Activated naive CD4-positive, alpha-beta T cell treated with anti-CD3 and anti-CD28 coated beads, Interleukin-2, amount 50 U/mL, for 24 hours (primary cell): ENCODE results near the gene UNC80.
"Not testable (repeated sequence)": the region's sequence is repeated elsewhere in the genome, so short reads cannot be mapped to it uniquely, and the experiment has no call there.

ENCODE experiments used
- H3K27ac Mint-ChIP-seq: one replicate; pipeline ENCODE4 v1.8.0; 2021; ENCODE audit warnings: mild to moderate bottlenecking, mixed read lengths
- H3K27me3 Mint-ChIP-seq: one replicate; pipeline ENCODE4 v1.8.0; 2021; ENCODE audit warnings: mixed read lengths
- H3K36me3 Mint-ChIP-seq: one replicate; pipeline ENCODE4 v1.8.0; 2021; ENCODE audit warnings: mixed read lengths
- H3K4me1 Mint-ChIP-seq: one replicate; pipeline ENCODE4 v1.8.0; 2021; ENCODE audit warnings: mixed read lengths
- H3K4me3 Mint-ChIP-seq: one replicate; pipeline ENCODE4 v1.8.0; 2021; ENCODE audit warnings: mild to moderate bottlenecking, mixed read lengths
- H3K9me3 Mint-ChIP-seq: one replicate; pipeline ENCODE4 v1.8.0; 2021; ENCODE audit warnings: mixed read lengths

UNC80 gene

DNA sequence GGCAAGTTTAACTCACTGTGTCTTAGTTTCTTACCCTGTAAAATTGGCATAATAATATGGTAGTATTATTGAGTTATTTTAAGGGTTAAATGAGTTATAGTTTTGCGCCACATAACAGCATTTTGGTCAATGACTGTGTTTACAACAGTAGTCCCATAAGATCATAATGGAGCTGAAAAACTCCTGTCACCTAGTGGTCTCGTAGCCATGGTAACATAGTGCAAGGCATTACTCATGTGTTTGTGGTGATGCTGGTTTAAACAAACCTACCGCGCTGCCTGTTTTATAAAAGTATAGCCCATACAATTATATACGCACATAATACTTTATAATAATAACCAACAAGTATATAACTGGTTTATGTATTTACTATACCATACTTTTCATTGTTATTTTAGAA, 15.8 kb downstream of the UNC80 start:
- H3K27me3 Mint-ChIP-seq = no peaks in the 10 kb centered on the region
- no peaks in the 10 kb centered on the region for H3K36me3 Mint-ChIP-seq
- no peak overlapping the region for H3K4me3 Mint-ChIP-seq
- peaks cover 10% of the 10 kb centered on the region for H3K4me1 Mint-ChIP-seq
- peaks cover under 1% of the 10 kb centered on the region for H3K9me3 Mint-ChIP-seq
- H3K27ac Mint-ChIP-seq = no peak overlapping the region

DNA sequence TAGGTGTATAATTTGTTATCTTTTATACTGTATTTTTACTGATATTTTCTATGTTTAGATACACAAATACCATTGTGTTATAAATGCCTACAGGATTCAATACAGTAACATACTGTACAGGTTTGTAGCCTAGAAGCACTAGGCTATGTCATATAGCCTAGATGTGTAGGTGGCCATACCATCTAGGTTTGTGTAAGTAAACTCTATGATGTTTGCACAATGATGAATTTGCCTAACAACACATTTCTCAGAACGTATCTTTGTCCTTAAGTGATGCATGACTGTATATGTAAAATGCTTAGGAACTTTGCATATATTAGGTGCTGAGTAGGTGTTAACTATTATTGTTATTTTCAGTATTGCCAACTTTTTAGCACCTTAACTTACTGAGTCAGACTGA, 17.3 kb downstream of the UNC80 start:
- Mint-ChIP-seq H3K9me3 (no peaks in the 10 kb centered on the region), H3K36me3 (no peaks in the 10 kb centered on the region), H3K4me1 (peaks cover 10% of the 10 kb centered on the region), H3K4me3 (no peak overlapping the region), H3K27ac (no peak overlapping the region), H3K27me3 (no peaks in the 10 kb centered on the region)

DNA sequence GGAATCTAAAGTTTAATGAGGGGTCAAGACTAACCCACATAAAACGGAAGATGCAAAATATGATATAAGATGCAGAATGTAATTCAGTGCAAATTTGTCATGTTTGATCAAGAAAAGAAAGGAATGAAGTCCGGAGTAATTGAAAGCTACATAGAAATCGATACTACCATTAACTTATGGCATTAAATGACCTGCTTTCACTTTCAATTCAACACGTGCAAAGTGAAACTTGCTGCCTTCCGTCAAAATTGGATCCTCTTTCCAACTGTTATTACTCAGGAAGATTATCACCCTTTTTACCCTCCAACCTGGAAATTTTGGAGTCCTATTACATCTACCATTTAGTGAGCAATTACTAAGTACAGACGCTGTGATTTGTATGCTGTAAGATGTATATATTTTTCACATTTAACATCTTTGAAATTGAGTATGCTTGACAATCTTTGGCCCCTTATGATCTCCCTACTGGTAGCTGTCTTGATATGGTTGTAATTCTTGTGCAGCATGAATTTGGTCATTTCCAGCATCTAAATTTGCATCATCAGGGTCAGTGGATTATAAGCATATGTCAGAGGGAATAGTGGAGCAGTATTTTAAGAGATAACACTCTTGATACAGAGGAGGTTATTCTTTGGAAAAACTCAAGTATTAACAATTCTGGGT, 18.6 kb downstream of the UNC80 start:
- no peak overlapping the region for H3K27ac Mint-ChIP-seq
- H3K36me3 Mint-ChIP-seq = no peaks in the 10 kb centered on the region
- H3K4me3 Mint-ChIP-seq = peak overlapping the region; percentile 2
- H3K9me3 Mint-ChIP-seq = no peaks in the 10 kb centered on the region
- H3K27me3 Mint-ChIP-seq = no peaks in the 10 kb centered on the region
- H3K4me1 Mint-ChIP-seq = peaks cover 10% of the 10 kb centered on the region

DNA sequence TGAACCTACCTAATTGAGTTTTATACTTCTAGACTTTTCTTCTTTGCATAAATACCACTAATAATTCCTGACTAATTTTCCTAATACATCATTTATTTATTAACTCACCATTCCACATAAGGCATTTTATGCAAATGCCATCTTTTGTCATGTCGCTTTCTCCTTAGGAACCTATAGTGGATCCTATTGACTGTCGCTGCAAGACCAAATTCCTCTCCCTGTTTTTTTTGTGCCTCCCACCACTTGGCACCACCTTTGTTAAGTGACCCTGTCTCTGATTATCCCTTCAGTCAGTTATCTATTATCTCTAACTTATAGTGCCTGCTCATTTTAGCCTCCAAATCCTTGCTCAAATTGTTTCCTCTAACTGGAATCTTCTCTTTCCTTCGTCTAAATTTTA, 19.5 kb downstream of the UNC80 start:
- peaks cover 10% of the 10 kb centered on the region for H3K4me1 Mint-ChIP-seq
- no peak overlapping the region for H3K4me3 Mint-ChIP-seq
- H3K27ac Mint-ChIP-seq = no peak overlapping the region
- H3K27me3 Mint-ChIP-seq = no peaks in the 10 kb centered on the region
- no peaks in the 10 kb centered on the region for H3K9me3 Mint-ChIP-seq
- H3K36me3 Mint-ChIP-seq = no peaks in the 10 kb centered on the region

DNA sequence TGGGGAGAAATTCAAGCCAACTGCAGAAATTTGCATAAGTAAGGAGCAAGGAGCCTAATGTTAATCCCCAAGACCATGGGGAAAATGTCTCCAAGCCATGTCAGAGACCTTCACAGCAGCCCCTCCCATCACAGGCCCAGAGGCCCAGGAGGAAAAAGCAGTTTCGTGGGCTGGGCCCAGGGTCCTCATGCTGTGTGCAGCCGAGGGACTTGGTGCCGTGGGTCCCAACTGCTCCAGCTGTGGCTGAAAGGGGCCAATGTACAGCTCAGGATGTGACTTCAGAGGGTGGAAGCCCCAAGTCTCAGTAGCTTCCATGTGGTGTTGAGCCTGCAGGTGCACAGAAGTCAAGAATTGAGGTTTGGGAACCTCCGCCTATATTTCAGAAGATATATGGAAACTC, 23.8 kb downstream of the UNC80 start:
- H3K4me1 Mint-ChIP-seq, H3K36me3 Mint-ChIP-seq, H3K4me3 Mint-ChIP-seq, H3K27me3 Mint-ChIP-seq, H3K9me3 Mint-ChIP-seq, H3K27ac Mint-ChIP-seq: not testable (repeated sequence)

DNA sequence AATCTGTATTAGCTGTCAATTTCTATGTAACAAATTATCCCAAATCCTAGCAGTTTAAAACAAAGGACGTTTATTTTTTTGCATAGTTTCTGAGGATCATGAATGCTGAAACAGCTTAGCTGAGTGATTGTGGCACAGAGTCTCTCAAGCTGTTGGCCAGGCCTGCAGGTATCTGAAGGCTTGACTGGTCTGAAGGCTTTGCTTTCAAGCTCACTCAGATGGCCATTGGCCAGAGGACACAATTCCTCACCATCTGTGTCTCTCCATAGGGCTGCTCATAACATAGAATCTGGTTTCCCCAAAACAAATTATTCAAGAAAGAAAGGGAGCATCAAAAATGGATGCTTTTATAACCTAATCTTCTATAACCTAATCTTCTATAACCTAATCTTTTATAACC, 33.7 kb downstream of the UNC80 start:
- Mint-ChIP-seq H3K27ac (no peak overlapping the region), H3K4me3 (no peak overlapping the region), H3K4me1 (no peaks in the 10 kb centered on the region), H3K36me3 (no peaks in the 10 kb centered on the region), H3K9me3 (no peaks in the 10 kb centered on the region), H3K27me3 (no peaks in the 10 kb centered on the region)

DNA sequence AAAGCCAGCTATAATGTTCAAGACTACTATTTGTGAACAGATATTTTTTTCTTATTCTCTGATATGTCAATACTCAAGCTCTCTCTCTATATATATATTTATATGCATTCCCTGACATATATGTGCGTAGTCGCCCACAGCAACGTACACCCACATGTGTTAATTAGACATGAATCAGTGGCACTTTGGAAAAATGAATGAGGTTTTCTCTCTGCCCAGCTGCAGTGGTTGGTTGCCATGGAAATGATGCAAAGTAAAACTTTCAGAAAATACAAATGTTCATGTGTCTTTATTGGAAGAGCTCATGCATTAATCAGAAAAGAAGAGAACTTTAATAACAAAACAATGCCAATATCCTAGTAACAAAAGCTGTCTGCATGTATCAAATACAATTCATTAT, 34.7 kb downstream of the UNC80 start:
- no peaks in the 10 kb centered on the region for H3K4me1 Mint-ChIP-seq
- no peak overlapping the region for H3K4me3 Mint-ChIP-seq
- no peak overlapping the region for H3K27ac Mint-ChIP-seq
- H3K36me3 Mint-ChIP-seq = no peaks in the 10 kb centered on the region
- no peaks in the 10 kb centered on the region for H3K27me3 Mint-ChIP-seq
- H3K9me3 Mint-ChIP-seq = no peaks in the 10 kb centered on the region

DNA sequence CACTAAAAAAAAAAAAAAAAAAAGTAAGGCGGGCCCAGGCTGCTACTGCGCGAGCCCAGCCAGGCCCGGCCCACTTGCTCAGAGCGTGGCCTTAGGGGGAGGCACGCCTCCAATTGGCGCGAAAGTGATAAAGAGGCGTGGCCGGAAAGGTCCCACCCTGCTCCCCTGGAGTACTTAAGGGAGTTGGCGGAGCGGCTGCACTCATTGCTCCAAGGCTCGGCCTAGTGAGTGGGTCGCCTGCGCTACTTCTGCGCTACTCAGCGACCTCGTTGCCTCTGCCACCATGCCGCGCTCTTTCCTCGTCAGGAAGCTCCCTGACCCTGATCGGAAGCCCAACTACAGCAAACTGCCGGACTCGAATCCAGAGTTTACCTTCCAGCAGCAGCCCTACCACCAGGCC, 36.9 kb downstream of the UNC80 start:
- Mint-ChIP-seq H3K27me3 (no peaks in the 10 kb centered on the region), H3K9me3 (no peaks in the 10 kb centered on the region), H3K27ac (no peak overlapping the region), H3K36me3 (no peaks in the 10 kb centered on the region), H3K4me1 (no peaks in the 10 kb centered on the region), H3K4me3 (no peak overlapping the region)

DNA sequence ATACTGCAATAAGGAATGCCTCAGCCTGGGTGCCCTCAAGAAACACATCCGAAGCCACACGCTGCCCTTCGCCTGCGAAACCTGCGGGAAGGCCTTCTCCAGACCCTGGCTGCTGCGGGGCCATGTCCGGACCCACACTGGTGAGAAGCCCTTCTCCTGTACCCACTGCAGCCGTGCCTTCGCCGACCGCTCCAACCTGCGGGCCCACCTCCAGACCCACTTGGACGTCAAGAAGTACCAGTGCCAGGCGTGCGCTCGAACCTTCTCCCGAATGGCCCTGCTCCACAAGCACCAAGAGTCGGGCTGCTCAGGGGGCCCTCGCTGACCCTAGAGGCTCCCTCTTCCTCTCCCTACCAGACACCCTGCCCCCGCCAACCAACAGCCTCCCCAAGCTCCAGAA, 37.6 kb downstream of the UNC80 start:
- H3K27ac Mint-ChIP-seq = no peak overlapping the region
- H3K36me3 Mint-ChIP-seq = no peaks in the 10 kb centered on the region
- no peak overlapping the region for H3K4me3 Mint-ChIP-seq
- no peaks in the 10 kb centered on the region for H3K27me3 Mint-ChIP-seq
- no peaks in the 10 kb centered on the region for H3K4me1 Mint-ChIP-seq
- H3K9me3 Mint-ChIP-seq = no peaks in the 10 kb centered on the region

DNA sequence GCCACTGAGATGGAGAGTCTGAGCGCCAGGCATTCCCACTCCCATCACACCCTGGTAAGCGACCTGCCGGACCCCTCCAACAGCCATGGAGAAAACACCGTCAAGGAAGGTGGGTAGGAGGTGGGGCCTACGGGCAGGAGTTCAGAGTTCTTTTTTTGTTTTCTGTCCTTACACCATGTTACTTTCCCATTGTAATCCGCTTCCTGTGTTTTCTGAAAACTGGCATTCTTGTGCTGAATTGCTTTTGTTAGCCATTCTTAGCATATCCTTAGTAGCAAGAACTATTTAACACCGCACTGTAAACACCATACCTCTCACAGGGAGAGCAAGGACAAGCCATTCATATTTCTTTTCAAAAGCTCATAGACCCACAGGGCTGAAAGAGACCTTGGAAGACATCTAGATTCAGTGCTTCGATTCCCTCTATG, 46.2 kb downstream of the UNC80 start:
- Mint-ChIP-seq H3K27me3 (no peaks in the 10 kb centered on the region), H3K4me1 (no peaks in the 10 kb centered on the region), H3K36me3 (no peaks in the 10 kb centered on the region), H3K27ac (no peak overlapping the region), H3K4me3 (no peak overlapping the region), H3K9me3 (no peaks in the 10 kb centered on the region)

DNA sequence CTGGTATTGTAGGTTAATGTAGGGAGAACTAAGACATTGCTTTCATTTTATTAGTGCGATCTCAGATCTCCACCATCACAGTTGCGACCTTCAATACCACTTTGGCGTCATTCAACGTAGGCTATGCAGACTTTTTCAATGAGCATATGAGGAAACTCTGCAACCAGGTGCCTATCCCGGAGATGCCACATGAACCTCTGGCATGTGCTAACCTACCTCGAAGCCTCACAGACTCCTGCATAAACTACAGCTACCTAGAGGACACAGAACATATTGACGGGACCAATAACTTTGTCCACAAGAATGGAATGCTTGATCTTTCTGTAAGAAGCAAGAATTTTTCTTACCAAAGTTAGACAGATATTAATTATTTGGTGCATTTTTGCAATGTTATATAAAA, 47.3 kb downstream of the UNC80 start:
- Mint-ChIP-seq H3K27ac (no peak overlapping the region), H3K4me1 (no peaks in the 10 kb centered on the region), H3K4me3 (no peak overlapping the region), H3K36me3 (no peaks in the 10 kb centered on the region), H3K9me3 (no peaks in the 10 kb centered on the region), H3K27me3 (no peaks in the 10 kb centered on the region)

DNA sequence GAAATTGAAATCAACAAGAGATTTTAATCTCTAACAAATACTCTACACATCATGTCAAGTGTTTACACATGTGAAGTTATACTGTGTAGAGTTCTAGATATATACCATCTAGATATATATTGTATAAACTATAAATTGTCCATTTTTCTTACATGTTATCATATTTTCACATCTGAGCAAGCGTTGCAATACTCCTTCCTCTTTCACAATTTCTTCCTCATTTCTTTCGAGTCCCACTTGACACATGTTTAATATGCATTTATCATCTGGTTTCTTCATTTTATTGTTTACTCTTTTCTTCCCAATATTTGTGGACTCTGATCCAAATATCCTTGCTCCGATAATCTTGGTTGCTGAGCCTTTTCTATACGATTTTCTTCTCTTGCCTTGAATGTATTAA, 50.2 kb downstream of the UNC80 start:
- H3K27me3 Mint-ChIP-seq = no peaks in the 10 kb centered on the region
- no peaks in the 10 kb centered on the region for H3K9me3 Mint-ChIP-seq
- H3K36me3 Mint-ChIP-seq = no peaks in the 10 kb centered on the region
- H3K4me1 Mint-ChIP-seq = no peaks in the 10 kb centered on the region
- H3K27ac Mint-ChIP-seq = no peak overlapping the region
- no peak overlapping the region for H3K4me3 Mint-ChIP-seq

DNA sequence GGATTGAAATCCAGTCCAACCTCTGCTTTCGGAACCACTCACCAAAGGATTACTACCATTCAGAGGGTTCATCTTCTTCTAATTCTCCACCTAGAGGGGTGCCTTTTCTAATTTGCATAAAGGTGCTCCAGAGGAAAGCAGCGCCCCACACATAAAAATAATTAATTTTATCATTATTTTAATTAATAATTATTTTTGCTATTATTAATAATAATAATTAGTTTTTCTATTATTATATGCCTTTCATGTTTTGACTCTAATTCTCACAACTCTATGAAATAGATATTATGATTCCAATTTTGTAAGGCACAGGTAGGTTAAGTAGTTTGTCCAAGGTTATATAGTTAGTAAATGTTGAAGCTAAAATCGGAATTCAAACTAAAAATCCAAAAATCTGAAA, 51.9 kb downstream of the UNC80 start:
- Mint-ChIP-seq H3K36me3 (no peaks in the 10 kb centered on the region), H3K9me3 (no peaks in the 10 kb centered on the region), H3K4me3 (no peak overlapping the region), H3K27me3 (no peaks in the 10 kb centered on the region), H3K27ac (no peak overlapping the region), H3K4me1 (no peaks in the 10 kb centered on the region)

DNA sequence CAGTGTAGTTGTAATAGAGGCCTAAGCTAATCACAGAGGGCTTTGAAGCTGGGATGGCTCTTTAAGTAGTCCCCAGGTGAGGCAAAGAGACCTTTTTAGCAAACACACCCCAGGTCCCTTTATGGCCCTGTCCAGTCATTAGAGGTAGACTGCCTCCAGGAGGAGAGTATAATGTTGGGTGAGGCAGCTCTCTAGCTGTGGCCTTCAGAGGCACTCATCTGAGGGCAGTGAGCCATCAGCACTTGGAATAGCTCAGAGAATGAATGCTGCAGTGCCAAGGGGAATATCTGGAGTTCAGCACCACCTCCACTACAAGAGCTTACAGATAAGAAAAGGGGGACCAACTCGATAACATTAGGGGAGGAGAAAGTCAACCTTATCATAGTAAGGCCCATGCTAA, 52.8 kb downstream of the UNC80 start:
- Mint-ChIP-seq H3K27ac (no peak overlapping the region), H3K4me1 (no peaks in the 10 kb centered on the region)

DNA sequence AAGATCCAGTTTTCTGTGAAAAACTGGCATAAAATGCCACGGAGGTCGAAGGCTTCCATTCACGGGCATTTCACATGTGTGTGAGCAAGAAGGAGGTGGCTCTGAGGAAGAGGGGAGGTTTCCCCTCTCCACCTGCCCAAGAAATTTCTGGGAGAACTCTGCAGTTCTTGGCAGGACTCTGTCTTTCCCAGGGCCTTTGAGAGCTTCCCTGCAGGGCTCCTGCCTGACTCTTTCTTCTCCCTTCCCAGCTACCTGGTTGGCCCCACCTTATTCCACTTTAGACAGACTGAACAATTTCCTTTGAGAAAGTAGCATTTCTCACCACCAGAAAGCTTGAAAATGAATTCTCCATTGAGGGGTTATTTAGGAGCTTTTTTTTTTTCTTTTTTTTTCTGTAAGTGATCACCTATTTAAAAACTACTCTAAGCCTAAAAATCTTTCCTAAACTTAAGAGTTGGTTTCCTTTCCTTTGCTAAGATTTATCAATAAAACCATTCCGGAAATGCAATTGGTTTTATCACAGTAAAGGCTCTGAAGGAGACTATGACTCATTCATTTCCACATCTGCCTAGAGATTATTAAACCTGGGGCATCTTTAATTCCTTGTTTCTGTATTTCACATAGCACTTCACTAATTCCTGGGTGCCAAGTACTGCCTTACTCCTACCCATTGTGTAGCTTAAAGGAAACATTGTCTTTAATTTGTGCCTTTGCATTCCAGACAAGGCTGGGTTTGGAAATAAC, 59.3 kb downstream of the UNC80 start:
- no peaks in the 10 kb centered on the region for H3K4me1 Mint-ChIP-seq
- no peaks in the 10 kb centered on the region for H3K36me3 Mint-ChIP-seq
- no peak overlapping the region for H3K27ac Mint-ChIP-seq
- H3K9me3 Mint-ChIP-seq = no peaks in the 10 kb centered on the region
- H3K4me3 Mint-ChIP-seq = no peak overlapping the region
- H3K27me3 Mint-ChIP-seq = no peaks in the 10 kb centered on the region

More for the DNA sequence above, 52.8 kb downstream of the UNC80 start:
- Mint-ChIP-seq H3K4me3 (no peak overlapping the region), H3K36me3 (no peaks in the 10 kb centered on the region), H3K27me3 (no peaks in the 10 kb centered on the region), H3K9me3 (no peaks in the 10 kb centered on the region)

DNA sequence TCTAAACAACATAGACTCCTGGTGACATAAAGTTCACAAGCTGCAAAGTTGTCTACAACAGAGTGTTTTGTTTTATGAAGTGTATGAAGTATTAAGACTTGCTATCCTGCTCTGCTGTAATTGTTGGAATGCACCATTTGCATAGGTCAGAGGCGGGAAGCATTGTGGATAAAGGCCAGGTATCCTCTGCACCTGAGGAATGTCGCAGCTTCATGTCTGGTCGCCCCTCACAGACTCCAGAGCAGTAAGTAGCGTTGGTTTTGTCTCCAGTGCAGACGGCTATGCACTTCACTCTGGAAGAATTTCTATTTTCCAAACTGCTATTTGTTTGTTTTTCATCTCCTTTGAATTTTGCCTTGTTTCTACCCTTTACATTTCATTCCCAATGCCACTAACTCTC, 63.1 kb downstream of the UNC80 start:
- no peak overlapping the region for H3K4me3 Mint-ChIP-seq
- H3K27me3 Mint-ChIP-seq = no peaks in the 10 kb centered on the region
- no peaks in the 10 kb centered on the region for H3K36me3 Mint-ChIP-seq
- no peak overlapping the region for H3K27ac Mint-ChIP-seq
- H3K9me3 Mint-ChIP-seq = peaks cover 5% of the 10 kb centered on the region
- H3K4me1 Mint-ChIP-seq = no peaks in the 10 kb centered on the region

DNA sequence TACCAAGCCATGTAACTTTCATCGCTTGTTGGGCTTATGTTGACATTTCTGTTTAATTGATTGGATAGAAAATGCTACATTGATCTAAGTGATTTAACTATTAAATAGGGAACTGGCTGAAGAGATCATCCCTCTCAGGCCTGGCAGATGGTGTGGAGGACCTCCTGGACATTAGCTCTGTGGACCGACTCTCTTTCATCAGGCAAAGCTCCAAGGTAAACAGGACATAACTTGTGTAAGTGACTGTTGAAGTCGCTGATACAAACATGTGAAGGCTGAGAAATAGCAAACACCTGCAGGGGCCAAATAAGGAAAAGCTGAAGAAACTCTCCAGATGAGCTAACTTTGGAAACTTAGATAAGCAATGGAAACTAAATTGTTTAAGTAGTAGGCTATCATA, 68.8 kb downstream of the UNC80 start:
- no peak overlapping the region for H3K4me3 Mint-ChIP-seq
- H3K27ac Mint-ChIP-seq = no peak overlapping the region
- H3K27me3 Mint-ChIP-seq = no peaks in the 10 kb centered on the region

More for the DNA sequence above, 68.8 kb downstream of the UNC80 start:
- peaks cover 5% of the 10 kb centered on the region for H3K9me3 Mint-ChIP-seq
- H3K36me3 Mint-ChIP-seq = no peaks in the 10 kb centered on the region
- H3K4me1 Mint-ChIP-seq = no peaks in the 10 kb centered on the region
